CD8-positive, alpha-beta memory T cell (primary cell): ENCODE measurements around the gene PPM1H. TPM values are rescaled to one million over a fixed set of nuclear protein-coding genes. Genes with fewer than 3 reads are reported as not detected.

Experiments
- CTCF ChIA-PET: fragments of 350-600 bp; sonication (Branson Sonifier 250); formaldehyde crosslinking; loops from one replicate; lab custom pipeline; 2021; ENCODE audit warnings: antibody characterized with exemption; lab: Charles Lee
- POLR2A ChIA-PET: fragments of 350-600 bp; sonication (Branson Sonifier 250); formaldehyde crosslinking; loops from one replicate; lab custom pipeline; 2021; ENCODE audit warnings: antibody characterized with exemption; lab: Charles Lee
- DNase-seq, 5 donors: peaks; one replicate each; pipeline versions ENCODE4 v3.0.0 to v3.0.0-alpha.2; 2020 to 2022; ENCODE audit warnings: mixed read lengths in 1 of 5
- H3K27ac ChIP-seq: one replicate; pipeline ENCODE4 v1.7.0; 2013; ENCODE audit warnings: low read depth, mild to moderate bottlenecking, low read length, moderate library complexity
- H3K27me3 ChIP-seq: 2 replicates; pipeline ENCODE4 v1.7.0; 2013; ENCODE audit warnings: low read length, mild to moderate bottlenecking; ENCODE audit not compliant: insufficient read depth, poor library complexity, severe bottlenecking
- H3K36me3 ChIP-seq: 2 replicates; pipeline ENCODE4 v1.7.0; 2013; ENCODE audit warnings: mild to moderate bottlenecking, low read length, moderate library complexity; ENCODE audit not compliant: insufficient read depth
- H3K4me1 ChIP-seq: 2 replicates; pipeline ENCODE4 v1.7.0; 2013; ENCODE audit warnings: mild to moderate bottlenecking, low read length, moderate library complexity; ENCODE audit not compliant: insufficient read depth
- H3K4me3 ChIP-seq: 2 replicates; pipeline ENCODE4 v1.7.0; 2013; ENCODE audit warnings: mild to moderate bottlenecking, low read length
- H3K9me3 ChIP-seq: 2 replicates; pipeline ENCODE4 v1.7.0; 2013; ENCODE audit warnings: mild to moderate bottlenecking, low read length
- H3K27ac Mint-ChIP-seq, 8 donors: one replicate each; pipeline ENCODE4 v1.8.0; 2020 to 2021; ENCODE audit warnings: mixed read lengths in 8 of 8, mild to moderate bottlenecking in 6 of 8, inconsistent platforms in 3 of 8, moderate library complexity in 3 of 8
- H3K27me3 Mint-ChIP-seq, 2 donors: one replicate each; pipeline ENCODE4 v1.8.0; 2020 to 2021; ENCODE audit warnings: mixed read lengths in 2 of 2, mild to moderate bottlenecking in 1 of 2, moderate library complexity in 1 of 2
- H3K36me3 Mint-ChIP-seq, 3 donors: one replicate each; pipeline ENCODE4 v1.8.0; 2020 to 2021; ENCODE audit warnings: mixed read lengths in 3 of 3, inconsistent platforms in 1 of 3, mild to moderate bottlenecking in 1 of 3
- H3K4me1 Mint-ChIP-seq, 3 donors: one replicate each; pipeline ENCODE4 v1.8.0; 2020 to 2021; ENCODE audit warnings: mixed read lengths in 3 of 3, inconsistent platforms in 1 of 3, mild to moderate bottlenecking in 1 of 3
- H3K4me3 Mint-ChIP-seq, 7 donors: one replicate each; pipeline ENCODE4 v1.8.0; 2020 to 2021; ENCODE audit warnings: mixed read lengths in 7 of 7, mild to moderate bottlenecking in 6 of 7, moderate library complexity in 4 of 7, inconsistent platforms in 2 of 7
- H3K9me3 Mint-ChIP-seq, 5 donors: one replicate each; pipeline ENCODE4 v1.8.0; 2020 to 2022; ENCODE audit warnings: mixed read lengths in 5 of 5, mild to moderate bottlenecking in 3 of 5, moderate library complexity in 2 of 5, inconsistent platforms in 1 of 5
- polyA plus RNA-seq: library from polyadenylated mRNA; unstranded; fragments of 300-500 nt; fragmentation: Illumina TruSeq; gene quantifications from one replicate; pipeline ENCODE4 v1.2.3, GENCODE V29; 2021
- total RNA-seq, 2 experiments: library from RNA; stranded (reverse); gene quantifications; one replicate each; pipeline ENCODE4 v1.2.3, GENCODE V29; 2021

PPM1H gene
- total and polyA plus RNA-seq, 3 experiments from 2014 or later = 0.13 TPM; not detected in 1

DNA sequence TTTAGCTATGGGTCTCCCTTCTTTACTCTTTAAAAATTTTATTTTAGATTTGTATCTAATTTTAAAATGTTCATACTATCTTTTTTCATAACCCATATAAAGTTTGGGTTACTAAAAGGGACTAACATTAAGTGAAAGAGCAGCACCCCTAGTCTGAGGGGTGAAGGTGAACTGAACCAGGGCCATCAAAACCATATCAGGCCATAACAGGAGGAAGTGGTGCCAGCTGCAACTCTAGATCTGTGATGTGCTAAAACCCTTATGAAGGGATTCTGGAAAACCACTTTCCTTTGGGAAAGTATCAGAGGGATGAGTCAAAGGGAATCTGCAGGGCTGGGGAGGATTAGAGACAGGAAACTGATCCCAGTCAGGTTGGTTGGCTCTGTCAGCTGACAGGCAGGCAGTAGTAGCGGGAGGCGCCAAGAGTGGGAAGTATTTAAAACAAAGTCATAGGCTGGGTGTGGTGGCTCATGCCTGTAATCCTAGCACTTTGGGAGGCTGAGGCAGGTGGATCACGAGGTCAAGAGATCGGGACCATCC is 162.5 kb downstream of the PPM1H start:
- Mint-ChIP-seq H3K4me1 (no peaks in the 10 kb centered on the region), H3K27me3 (peaks cover 0 to 4% of the 10 kb centered on the region in 2 donors), H3K36me3 (no peaks in the 10 kb centered on the region), H3K27ac (no peak overlapping the region), H3K4me3 (no peak overlapping the region), H3K9me3 (no peaks in the 10 kb centered on the region)
- Histone ChIP-seq H3K4me3 (no peak overlapping the region), H3K4me1 (no peaks in the 10 kb centered on the region), H3K27me3 (no peaks in the 10 kb centered on the region), H3K36me3 (no peaks in the 10 kb centered on the region), H3K27ac (no peak overlapping the region), H3K9me3 (no peaks in the 10 kb centered on the region)
- no peak for DNase-seq
- ChIA-PET POLR2A (no interaction called here), CTCF (no interaction called here)

DNA sequence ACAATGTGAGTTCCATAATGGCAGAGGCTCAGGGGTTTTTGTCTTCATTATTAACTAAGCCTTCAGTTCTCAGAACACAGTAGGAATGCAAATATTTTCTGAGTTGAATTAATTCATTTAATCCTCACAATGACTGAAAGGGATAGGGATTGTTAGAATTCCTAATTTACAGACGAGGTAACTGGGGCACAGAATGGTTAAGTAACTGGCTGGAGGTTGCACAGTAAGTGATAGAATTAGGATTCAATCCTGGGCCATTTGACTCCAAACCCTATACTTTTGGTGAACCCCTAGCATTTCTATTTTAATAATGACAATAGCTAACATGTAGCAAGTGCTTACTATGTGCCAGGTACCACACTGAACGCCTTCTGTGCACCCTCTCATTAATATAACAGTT is 163.1 kb downstream of the PPM1H start:
- Histone ChIP-seq H3K4me3 (no peak overlapping the region), H3K36me3 (no peaks in the 10 kb centered on the region), H3K27me3 (no peaks in the 10 kb centered on the region), H3K27ac (no peak overlapping the region), H3K9me3 (no peaks in the 10 kb centered on the region), H3K4me1 (no peaks in the 10 kb centered on the region)
- no peaks in the 10 kb centered on the region for H3K9me3 Mint-ChIP-seq
- H3K27ac Mint-ChIP-seq = no peak overlapping the region
- peaks cover 0 to 4% of the 10 kb centered on the region in 2 donors for H3K27me3 Mint-ChIP-seq
- H3K4me3 Mint-ChIP-seq = no peak overlapping the region
- no peaks in the 10 kb centered on the region for H3K36me3 Mint-ChIP-seq
- POLR2A ChIA-PET = no interaction called here
- no peak for DNase-seq
- no peaks in the 10 kb centered on the region for H3K4me1 Mint-ChIP-seq
- CTCF ChIA-PET = no interaction called here

DNA sequence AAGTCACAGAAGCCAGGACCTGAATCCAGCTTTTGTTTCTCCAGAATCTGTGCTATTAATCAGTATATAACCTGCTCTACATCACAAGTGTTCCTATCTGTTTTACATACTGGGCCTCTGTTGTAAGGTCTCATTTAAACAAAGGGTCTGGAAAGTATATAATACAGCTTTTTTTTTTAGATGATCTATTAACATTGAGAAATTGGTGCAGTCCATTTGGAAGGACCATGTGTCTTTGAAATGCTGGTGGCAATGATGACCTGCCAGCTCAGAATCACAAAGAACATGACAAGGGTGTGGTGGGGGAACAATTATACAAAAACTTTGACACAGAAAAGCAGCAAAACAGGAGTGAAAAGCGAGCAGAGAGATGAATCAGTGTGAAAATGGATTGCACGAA is 164.6 kb downstream of the PPM1H start:
- no peaks in the 10 kb centered on the region for H3K27me3 ChIP-seq
- no peak overlapping the region for H3K27ac ChIP-seq
- Mint-ChIP-seq H3K4me1 (no peaks in the 10 kb centered on the region), H3K36me3 (no peaks in the 10 kb centered on the region), H3K27me3 (peaks cover 0 to 4% of the 10 kb centered on the region in 2 donors), H3K4me3 (no peak overlapping the region), H3K9me3 (no peaks in the 10 kb centered on the region), H3K27ac (no peak overlapping the region)
- no peaks in the 10 kb centered on the region for H3K36me3 ChIP-seq
- H3K9me3 ChIP-seq = no peaks in the 10 kb centered on the region
- H3K4me3 ChIP-seq = no peak overlapping the region
- CTCF ChIA-PET = no interaction called here
- H3K4me1 ChIP-seq = no peaks in the 10 kb centered on the region
- DNase-seq = no peak
- POLR2A ChIA-PET = no interaction called here

DNA sequence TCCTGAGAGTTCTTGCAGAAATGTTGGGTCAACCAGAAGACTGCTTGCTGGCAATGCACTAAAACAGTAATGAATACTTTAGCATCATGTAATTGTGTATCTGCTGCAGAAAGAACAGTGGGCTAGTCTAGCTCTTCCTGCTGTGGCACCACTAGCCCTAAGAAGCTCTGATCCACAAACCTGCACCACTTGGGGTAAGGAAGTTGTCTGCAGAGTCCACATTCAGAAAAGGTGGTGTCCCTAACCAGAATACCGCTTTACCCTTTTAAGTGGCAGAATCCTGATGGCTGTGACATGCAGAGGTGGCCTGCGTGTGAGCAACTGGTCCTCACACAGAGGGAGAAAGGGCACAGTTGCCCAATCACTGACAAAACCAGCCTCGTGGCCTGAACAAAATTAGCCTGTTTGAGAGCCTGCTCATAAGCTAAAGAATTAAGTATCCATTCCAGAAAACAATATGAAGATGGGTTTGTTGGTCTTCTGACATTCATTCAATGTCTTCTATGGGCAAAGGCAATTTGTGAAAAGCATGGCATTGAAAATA is 165.8 kb downstream of the PPM1H start:
- Mint-ChIP-seq H3K9me3 (no peaks in the 10 kb centered on the region), H3K27me3 (peaks cover 0 to 4% of the 10 kb centered on the region in 2 donors), H3K4me3 (no peak overlapping the region), H3K4me1 (no peaks in the 10 kb centered on the region), H3K36me3 (no peaks in the 10 kb centered on the region), H3K27ac (peak overlapping the region in 1 of 8 donors; percentile 12)
- Histone ChIP-seq H3K4me3 (no peak overlapping the region), H3K4me1 (no peaks in the 10 kb centered on the region), H3K9me3 (no peaks in the 10 kb centered on the region), H3K27me3 (no peaks in the 10 kb centered on the region), H3K36me3 (no peaks in the 10 kb centered on the region), H3K27ac (no peak overlapping the region)
- ChIA-PET CTCF (no interaction called here), POLR2A (no interaction called here)
- no peak for DNase-seq

DNA sequence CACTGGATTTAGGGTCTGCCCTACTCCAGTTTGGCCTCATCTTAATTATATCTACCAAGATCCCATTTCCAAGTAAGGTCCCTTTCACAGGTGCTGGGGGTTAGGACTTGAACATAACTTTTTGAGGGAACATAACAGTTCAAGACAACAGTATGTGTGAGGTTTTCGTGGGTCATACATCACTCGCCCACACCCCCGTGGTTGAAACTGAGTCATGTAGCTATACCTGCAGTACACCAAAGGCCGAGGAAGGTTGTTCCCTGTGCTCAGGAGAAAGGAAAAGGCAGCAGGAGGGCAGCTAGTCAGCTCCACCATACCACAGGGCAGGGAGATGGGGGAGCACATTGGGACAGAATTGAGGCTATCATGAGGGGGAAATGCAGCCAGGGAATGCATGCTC is 167.0 kb downstream of the PPM1H start:
- Mint-ChIP-seq H3K4me1 (no peaks in the 10 kb centered on the region), H3K36me3 (no peaks in the 10 kb centered on the region), H3K27me3 (peaks cover 0 to 4% of the 10 kb centered on the region in 2 donors), H3K9me3 (no peaks in the 10 kb centered on the region), H3K27ac (no peak overlapping the region), H3K4me3 (no peak overlapping the region)
- Histone ChIP-seq H3K9me3 (no peaks in the 10 kb centered on the region), H3K36me3 (no peaks in the 10 kb centered on the region), H3K27ac (no peak overlapping the region), H3K27me3 (no peaks in the 10 kb centered on the region), H3K4me1 (no peaks in the 10 kb centered on the region), H3K4me3 (no peak overlapping the region)
- ChIA-PET POLR2A (no interaction called here), CTCF (interaction anchor here (0.7 kb wide), 1 partner anchor 13 kb away, joined by 4 read pairs; no protein-coding TSS in a partner anchor)
- DNase-seq = no peak

DNA sequence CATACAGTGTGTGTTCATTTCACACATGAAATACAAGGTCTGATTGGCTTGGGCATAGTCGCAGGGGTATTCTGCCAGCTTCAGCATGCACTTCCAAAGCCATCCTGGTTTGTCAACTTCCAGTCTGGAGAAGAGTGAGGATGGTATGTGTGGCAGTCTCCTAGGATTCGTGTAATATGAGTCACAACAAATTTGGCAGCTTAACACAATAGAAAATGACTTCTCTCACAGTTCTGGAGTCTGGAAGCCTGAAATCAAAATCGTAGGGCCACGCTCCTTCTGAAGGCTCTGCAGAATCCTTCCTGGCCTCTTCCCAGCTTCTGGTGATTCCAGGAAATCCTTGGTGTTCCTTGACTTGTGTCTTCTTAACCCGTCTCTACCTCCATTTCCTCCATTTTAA is 167.5 kb downstream of the PPM1H start:
- POLR2A ChIA-PET = no interaction called here
- H3K4me1 Mint-ChIP-seq = no peaks in the 10 kb centered on the region
- no peaks in the 10 kb centered on the region for H3K36me3 Mint-ChIP-seq
- Histone ChIP-seq H3K27me3 (no peaks in the 10 kb centered on the region), H3K4me1 (no peaks in the 10 kb centered on the region), H3K27ac (no peak overlapping the region), H3K4me3 (no peak overlapping the region), H3K36me3 (no peaks in the 10 kb centered on the region), H3K9me3 (no peaks in the 10 kb centered on the region)
- CTCF ChIA-PET = interaction anchor here (0.7 kb wide), 1 partner anchor 13 kb away, joined by 4 read pairs; no protein-coding TSS in a partner anchor
- no peaks in the 10 kb centered on the region for H3K9me3 Mint-ChIP-seq
- H3K27me3 Mint-ChIP-seq = peaks cover 0 to 4% of the 10 kb centered on the region in 2 donors
- no peak overlapping the region for H3K27ac Mint-ChIP-seq
- DNase-seq = no peak
- H3K4me3 Mint-ChIP-seq = no peak overlapping the region

DNA sequence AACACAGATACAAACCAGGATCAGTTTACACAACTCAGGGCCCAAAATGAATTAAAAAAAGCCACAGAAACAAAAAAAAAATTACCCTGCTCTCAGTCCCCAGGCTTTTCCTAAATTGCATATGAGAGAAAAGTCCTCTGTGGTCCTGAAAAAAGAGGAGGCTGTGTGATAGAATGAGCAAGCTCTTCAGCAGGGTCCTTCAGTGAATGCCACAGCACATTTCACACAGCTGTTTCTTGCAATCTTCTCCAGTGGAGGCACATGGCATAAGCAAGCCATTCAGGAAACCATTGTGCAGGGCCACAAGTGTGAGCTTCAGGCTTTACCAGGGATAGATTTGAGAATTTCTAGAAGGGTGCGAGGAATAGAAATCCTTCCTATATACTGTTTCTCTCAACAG is 168.5 kb downstream of the PPM1H start:
- Mint-ChIP-seq H3K36me3 (no peaks in the 10 kb centered on the region), H3K4me3 (no peak overlapping the region), H3K27me3 (peaks cover 0 to 4% of the 10 kb centered on the region in 2 donors), H3K4me1 (no peaks in the 10 kb centered on the region), H3K27ac (no peak overlapping the region), H3K9me3 (no peaks in the 10 kb centered on the region)
- Histone ChIP-seq H3K4me3 (no peak overlapping the region), H3K27ac (no peak overlapping the region), H3K9me3 (no peaks in the 10 kb centered on the region), H3K4me1 (no peaks in the 10 kb centered on the region), H3K27me3 (no peaks in the 10 kb centered on the region), H3K36me3 (no peaks in the 10 kb centered on the region)
- ChIA-PET POLR2A (no interaction called here), CTCF (no interaction called here)
- no peak for DNase-seq

DNA sequence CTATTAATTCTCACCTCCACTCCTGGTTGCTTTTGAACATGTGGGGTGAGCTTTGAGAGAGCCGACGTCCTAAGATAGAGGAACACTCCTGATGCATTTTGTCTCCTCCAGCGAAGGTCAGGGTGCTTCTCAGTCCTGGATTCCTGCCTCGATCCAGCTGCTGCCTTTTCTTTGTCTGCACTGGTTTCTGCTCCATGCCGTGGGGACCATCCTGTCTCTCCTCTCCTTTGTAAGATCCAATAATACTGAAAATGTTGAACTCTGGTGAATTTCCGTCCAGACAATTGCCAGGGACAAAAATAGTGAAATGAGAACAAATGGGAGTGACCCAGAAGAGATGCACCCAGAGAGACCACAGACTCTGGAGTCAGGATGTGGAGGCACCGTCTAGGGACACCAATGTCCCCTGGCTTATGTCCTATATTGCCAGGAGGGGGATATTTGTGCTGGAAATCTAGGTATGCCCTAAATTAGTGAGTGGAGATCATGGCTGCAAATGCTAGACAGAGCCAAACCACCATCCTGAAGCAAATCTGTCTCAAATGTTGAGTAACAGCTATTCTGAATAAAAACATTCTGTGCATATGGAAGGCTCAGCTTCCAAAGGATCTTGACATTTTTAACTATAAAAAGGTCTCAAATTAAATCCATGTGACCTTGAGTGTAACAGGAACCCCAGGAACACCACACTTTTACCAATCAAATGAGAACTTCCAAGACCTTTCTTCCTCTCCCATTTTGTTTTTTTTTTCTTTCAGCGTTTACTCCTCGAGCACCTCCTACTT is 170.9 kb downstream of the PPM1H start:
- Mint-ChIP-seq H3K9me3 (no peaks in the 10 kb centered on the region), H3K27me3 (peaks cover 4 to 5% of the 10 kb centered on the region in 2 donors), H3K36me3 (no peaks in the 10 kb centered on the region), H3K27ac (peak overlapping the region in 1 of 8 donors; percentile 1), H3K4me3 (no peak overlapping the region), H3K4me1 (peaks cover 0 to 10% (median 7%) of the 10 kb centered on the region in 3 donors)
- Histone ChIP-seq H3K27me3 (no peaks in the 10 kb centered on the region), H3K36me3 (no peaks in the 10 kb centered on the region), H3K9me3 (no peaks in the 10 kb centered on the region), H3K4me1 (no peaks in the 10 kb centered on the region), H3K27ac (no peak overlapping the region), H3K4me3 (no peak overlapping the region)
- DNase-seq = no peak
- ChIA-PET POLR2A (no interaction called here), CTCF (interaction anchor here (1.0 to 1.6 kb wide), 2 partner anchors 11 to 54 kb away, joined by 4 read pairs; no protein-coding TSS in a partner anchor)
